SKM-1 (cell line): Measurements from ENCODE around the gene MACC1.
"Not testable (repeated sequence)": the region's sequence is repeated elsewhere in the genome, so short reads cannot be mapped to it uniquely, and the experiment has no call there.

Experiments used
- DNase-seq: peaks from one replicate; lab custom pipeline; 2025; ENCODE audit not compliant: unreplicated experiment; lab: John Stamatoyannopoulos, UW

The MACC1 gene

DNA sequence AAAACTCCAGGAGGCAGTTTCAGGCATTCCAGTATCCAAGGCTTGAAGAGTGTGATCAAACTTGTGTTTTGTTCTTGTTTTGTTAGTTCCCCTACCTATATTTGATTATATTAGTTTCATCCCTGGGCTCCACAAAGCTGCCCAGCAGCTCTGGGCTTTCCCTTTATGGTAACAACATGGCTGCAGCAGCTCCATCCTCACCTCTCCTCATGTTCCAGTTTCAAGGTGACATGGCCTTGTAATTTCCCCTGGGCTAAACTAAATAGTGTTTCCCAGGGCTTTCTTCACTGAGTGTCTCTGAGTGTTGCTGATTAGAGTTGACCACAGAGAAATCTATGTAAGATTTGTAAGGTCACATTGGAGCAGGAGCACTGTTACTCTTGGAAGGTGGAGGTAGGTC is 83.4 kb downstream of the MACC1 start:
- no peak for DNase-seq

GRCh38 chr7:20132585-20132984 is 84.6 kb downstream of the MACC1 start:
- no peak for DNase-seq

DNA sequence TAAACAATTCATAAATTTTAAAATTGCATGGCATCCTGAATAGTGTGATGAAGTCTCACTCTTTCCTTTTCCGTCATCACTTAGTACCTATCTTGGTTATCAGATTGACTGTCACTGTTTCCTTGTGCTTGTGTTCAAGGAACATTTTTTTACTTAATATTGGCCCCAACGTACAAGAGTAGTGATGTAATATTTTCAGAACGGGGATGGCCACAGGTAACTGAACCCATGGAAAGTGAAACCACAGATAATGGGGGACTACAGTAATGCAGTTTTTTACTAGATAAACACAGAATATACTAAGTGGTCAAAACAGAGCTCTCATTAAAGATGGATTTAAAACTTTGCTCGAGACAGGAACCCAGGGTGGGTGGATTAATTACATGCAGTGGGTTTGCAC is 85.4 kb downstream of the MACC1 start:
- DNase-seq: no peak

DNA sequence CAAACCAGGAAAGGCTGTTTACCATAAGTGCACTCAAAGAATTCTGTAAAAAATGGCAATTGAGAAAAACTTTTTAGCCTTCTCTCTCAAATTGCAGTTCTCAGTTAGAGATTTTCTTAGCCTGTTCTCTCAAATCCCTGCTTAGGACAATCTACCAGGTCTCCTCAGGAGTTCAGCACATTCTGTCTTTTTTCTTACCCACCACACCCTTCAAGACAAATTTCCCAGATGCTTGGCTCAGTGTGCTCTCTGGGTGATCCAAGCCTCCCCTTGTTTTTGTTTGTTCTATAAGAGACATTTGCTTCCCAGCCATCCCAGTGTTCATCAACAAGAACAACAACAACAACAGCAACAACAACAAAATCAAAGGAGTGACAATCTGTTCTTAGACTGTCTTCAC is 87.3 kb downstream of the MACC1 start:
- DNase-seq: no peak

GRCh38 chr7:20128001-20128400 is 89.2 kb downstream of the MACC1 start:
- DNase-seq: no peak

GRCh38 chr7:20126060-20126459 is 91.1 kb downstream of the MACC1 start:
- not testable (repeated sequence) for DNase-seq

- DNase-seq: not testable (repeated sequence)
These were observed 93.1 kb downstream of the MACC1 start for GRCh38 chr7:20124087-20124486.

GRCh38 chr7:20122653-20123316 is 94.4 kb downstream of the MACC1 start:
- not testable (repeated sequence) for DNase-seq

GRCh38 chr7:20122073-20122472 is 95.1 kb downstream of the MACC1 start:
- no peak for DNase-seq

- no peak for DNase-seq
These were observed 95.8 kb downstream of the MACC1 start for GRCh38 chr7:20121404-20121803.

GRCh38 chr7:20120611-20121168 is 96.5 kb downstream of the MACC1 start:
- DNase-seq: not testable (repeated sequence)

- no peak for DNase-seq
These were observed 100.3 kb downstream of the MACC1 start for GRCh38 chr7:20116869-20117268.

DNA sequence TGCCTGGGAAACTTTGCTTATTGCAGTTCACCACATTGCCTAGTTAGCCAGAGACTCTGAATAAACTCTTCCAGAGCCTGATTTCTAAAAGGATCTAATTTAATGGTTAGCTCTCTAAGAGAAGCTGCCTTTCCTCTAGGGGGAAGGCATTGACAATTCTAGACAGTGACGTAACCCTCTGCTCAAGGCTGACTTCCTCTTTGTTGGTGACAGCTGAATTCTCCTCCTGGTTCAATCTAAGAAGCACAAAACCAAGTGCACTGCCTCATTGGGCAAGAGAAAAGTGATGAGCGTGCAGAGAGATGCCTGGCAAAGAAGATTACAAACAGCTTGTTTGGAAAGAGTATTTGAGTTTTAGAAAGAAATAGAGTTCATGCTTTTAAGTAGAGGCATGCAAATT is 102.7 kb downstream of the MACC1 start:
- DNase-seq: peak; percentile 94

GRCh38 chr7:20113427-20114027 is 103.7 kb downstream of the MACC1 start:
- peak; percentile 42 for DNase-seq

GRCh38 chr7:20112696-20113095 is 104.5 kb downstream of the MACC1 start:
- DNase-seq: no peak

DNA sequence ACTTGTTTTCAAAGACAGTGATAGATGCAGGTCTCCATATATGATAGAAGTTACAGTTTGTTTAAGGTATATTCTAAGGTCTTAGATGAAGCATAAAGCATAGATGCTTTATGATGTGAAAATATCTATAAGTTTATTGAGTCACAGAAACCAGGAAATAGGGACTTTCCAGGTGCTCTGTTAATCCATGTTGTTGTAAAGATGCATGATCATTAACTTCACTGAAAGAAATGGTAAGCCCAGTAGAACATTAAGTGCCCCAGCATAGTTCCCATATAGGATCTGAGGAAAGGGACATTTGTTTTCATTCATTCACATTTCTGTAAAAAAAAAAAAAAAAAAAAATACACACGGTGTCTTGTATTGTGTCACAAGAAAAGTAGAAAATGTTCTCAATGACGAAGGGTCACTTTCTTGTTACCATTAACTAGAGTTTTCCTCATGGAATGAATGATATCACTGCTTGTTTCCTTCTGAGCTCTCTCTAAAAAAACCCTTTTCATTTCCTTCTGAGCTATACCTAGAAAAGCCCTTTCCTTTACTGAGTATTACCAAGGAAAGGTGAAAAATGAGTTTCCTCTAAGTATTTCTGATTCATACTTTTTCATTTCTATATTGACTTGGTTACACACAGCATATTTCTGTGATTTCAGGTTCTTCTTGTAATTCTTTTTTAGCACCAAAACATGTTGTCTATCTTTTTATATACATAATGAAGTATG is 105.2 kb downstream of the MACC1 start:
- DNase-seq: no peak

DNA sequence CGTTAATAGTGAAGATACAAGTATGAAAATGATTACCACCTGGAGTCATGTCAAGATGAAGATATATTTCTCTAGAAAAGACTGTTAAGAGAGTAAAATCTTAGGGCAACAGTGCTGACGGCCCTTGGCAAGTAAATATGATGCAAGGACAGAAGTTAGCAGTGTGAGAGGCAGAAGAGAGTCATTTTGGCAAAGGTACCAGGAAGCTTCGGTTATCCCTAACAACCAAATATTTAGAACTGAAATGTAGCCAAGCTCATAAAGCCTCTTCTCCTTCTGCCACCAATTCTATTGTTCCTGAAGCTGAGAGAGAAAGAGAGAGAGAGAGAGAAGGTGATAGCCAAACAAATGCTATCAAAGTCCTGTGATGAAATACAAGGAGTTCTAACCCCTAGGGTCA is 109.6 kb downstream of the MACC1 start:
- no peak for DNase-seq

DNA sequence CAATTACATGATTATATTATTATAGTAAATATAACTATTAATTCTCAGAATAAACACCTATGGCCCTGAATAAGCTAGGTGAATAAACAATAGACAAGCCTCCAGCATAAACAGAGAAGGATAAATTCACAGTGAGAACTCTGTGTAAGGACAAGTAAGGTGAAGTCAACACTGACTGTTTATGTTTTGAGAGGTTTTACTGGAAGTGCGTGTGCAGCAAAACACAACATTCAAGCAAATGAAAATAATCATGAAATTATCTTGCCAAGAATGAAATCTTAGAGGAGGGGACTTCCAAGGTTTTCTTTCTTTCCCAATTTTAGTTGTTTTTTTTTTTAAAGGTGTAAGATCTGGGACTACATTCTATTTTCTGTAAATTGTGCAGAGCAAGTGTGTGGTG is 112.5 kb downstream of the MACC1 start:
- DNase-seq: no peak

GRCh38 chr7:20102982-20103381 is 114.2 kb downstream of the MACC1 start:
- DNase-seq: no peak

GRCh38 chr7:20095862-20096261 is 121.3 kb downstream of the MACC1 start:
- DNase-seq: no peak

GRCh38 chr7:20095436-20095835 is 121.7 kb downstream of the MACC1 start:
- DNase-seq: no peak

GRCh38 chr7:20089431-20089830 is 127.8 kb downstream of the MACC1 start:
- DNase-seq: no peak
